Small intestine (tissue), 7 donors: ENCODE results near the gene FARS2. TPM values are rescaled to one million over a fixed set of nuclear protein-coding genes. Genes with fewer than 3 reads are reported as not detected.
A peak's percentile ranks its signal among the peaks of the same experiment; 100 is the strongest.

Source experiments
- DNase-seq, 2 donors: peaks; one replicate each; pipeline versions ENCODE4 v3.0.0 to v3.0.0-alpha.2; 2013
- FAIRE-seq: peaks from 2 replicates; lab custom pipeline; 2012; peaks lifted over from hg19 to GRCh38; lab: Jason Lieb, UNC
- H3K27ac ChIP-seq, 3 donors: one replicate each; pipeline ENCODE4 v1.5.1; 2013; ENCODE audit warnings: low read length in 2 of 3, mild to moderate bottlenecking in 2 of 3, control low read depth in 1 of 3, inconsistent platforms in 1 of 3, low read depth in 1 of 3, moderate library complexity in 1 of 3
- H3K27me3 ChIP-seq, 3 donors: one replicate each; pipeline ENCODE4 v1.6.1; 2013; ENCODE audit warnings: low read length in 3 of 3, inconsistent platforms in 1 of 3; ENCODE audit not compliant: control insufficient read depth in 3 of 3, insufficient read depth in 3 of 3
- H3K36me3 ChIP-seq, 3 donors: one replicate each; pipeline ENCODE4 v1.6.1; 2013; ENCODE audit warnings: low read length in 3 of 3, inconsistent platforms in 1 of 3, low read depth in 1 of 3, mild to moderate bottlenecking in 1 of 3, moderate library complexity in 1 of 3; ENCODE audit not compliant: control insufficient read depth in 3 of 3, insufficient read depth in 2 of 3
- H3K4me1 ChIP-seq, 3 donors: one replicate each; pipeline ENCODE4 v1.6.1; 2013; ENCODE audit warnings: low read length in 2 of 3, inconsistent platforms in 1 of 3, low read depth in 1 of 3, mild to moderate bottlenecking in 1 of 3, moderate library complexity in 1 of 3; ENCODE audit not compliant: control insufficient read depth in 3 of 3, insufficient read depth in 2 of 3
- H3K4me3 ChIP-seq, 3 donors: one replicate each; pipeline ENCODE4 v1.5.1; 2013; ENCODE audit warnings: low read length in 3 of 3, control low read depth in 1 of 3, inconsistent platforms in 1 of 3, low read depth in 1 of 3, mild to moderate bottlenecking in 1 of 3, moderate library complexity in 1 of 3
- H3K9me3 ChIP-seq, 2 donors: one replicate each; pipeline ENCODE4 v1.6.1; 2013; ENCODE audit warnings: low read depth in 1 of 2, low read length in 1 of 2; ENCODE audit not compliant: control insufficient read depth in 2 of 2, insufficient read depth in 1 of 2
- WGBS, 3 donors: extraction: QIAGEN DNeasy Blood & Tissue Kit; methylation state at CpG; one replicate each; pipeline ENCODE4 v1.1.7; 2013; 5-methylcytosine and 5-hydroxymethylcytosine counted together
- polyA plus RNA-seq, 4 donors: library from polyadenylated mRNA; stranded (reverse) in 3 of 4; unstranded in 1 of 4; fragments of 200-250 nt in 3 of 4; fragments of 120-200 nt in 1 of 4; gene quantifications; one replicate each; pipeline versions ENCODE4 v1.2.1 to v1.2.3, GENCODE V29; 2013
- donor health status: healthy with polysubstance abuse.
- donor health status: control.
- donor health status: control.
- donor health status: Bipolar disorder and iron deficiency.
- donor health status: healthy.

The FARS2 gene
- polyA plus RNA-seq, 4 donors: 6.0 to 16.6 (median 11.8) TPM

DNA sequence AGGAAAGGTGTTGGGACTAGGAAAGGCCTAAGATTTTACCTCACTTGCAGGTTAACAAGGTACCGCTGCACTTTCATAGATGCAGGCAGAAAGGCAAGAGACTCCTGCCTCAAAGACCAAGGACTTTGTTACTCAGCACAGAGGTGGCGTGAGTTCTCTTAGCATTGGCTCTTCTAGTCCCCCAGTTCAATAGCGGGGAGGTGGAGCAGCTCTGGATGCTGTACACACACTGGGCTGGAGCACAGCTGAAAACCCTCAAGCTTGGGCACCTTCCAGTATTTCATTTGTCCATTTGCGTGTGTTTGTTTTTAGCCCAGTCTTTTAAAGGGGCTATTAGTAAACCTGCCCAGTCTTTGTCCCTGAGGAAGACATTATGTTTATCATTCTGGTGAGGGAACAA is 345.2 kb downstream of the FARS2 start:
- no peaks in the 10 kb centered on the region for H3K9me3 ChIP-seq
- H3K36me3 ChIP-seq: no peaks in the 10 kb centered on the region
- H3K27me3 ChIP-seq: no peaks in the 10 kb centered on the region
- H3K4me1 ChIP-seq: no peaks in the 10 kb centered on the region
- DNase-seq (no peak), FAIRE-seq (no peak)
- no peak overlapping the region for H3K27ac ChIP-seq
- WGBS, 3 donors: 83 to 93% (median 92%) methylated on average over 4 of the region's 4 CpGs
- no peak overlapping the region for H3K4me3 ChIP-seq

DNA sequence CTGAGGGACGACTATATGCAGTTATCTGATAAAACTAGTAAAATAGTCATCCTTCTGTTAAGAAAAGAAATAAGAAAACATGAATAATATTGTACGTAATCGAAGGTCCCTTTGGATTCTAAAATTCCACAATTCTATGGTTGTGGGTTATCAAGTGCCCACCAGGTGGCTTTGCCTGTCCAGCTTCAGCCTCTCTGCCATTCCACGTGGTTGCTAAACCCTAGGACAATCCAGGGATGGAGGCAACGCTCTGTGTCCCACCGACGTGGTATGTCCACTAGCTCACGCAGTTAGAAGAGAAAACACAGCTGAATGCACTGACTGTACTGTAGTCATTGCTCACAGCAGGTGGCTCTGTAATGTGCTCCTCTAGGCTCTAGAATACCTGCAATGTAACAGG is 349.3 kb downstream of the FARS2 start:
- Histone ChIP-seq H3K4me3 (no peak overlapping the region), H3K27me3 (no peaks in the 10 kb centered on the region), H3K27ac (no peak overlapping the region), H3K9me3 (no peaks in the 10 kb centered on the region), H3K4me1 (no peaks in the 10 kb centered on the region), H3K36me3 (peaks cover 0 to 2% (median 0%) of the 10 kb centered on the region in 3 donors)
- WGBS, 3 donors: 93 to 94% (median 93%) methylated on average over 8 of the region's 8 CpGs
- no peak for DNase-seq
- no peak for FAIRE-seq

DNA sequence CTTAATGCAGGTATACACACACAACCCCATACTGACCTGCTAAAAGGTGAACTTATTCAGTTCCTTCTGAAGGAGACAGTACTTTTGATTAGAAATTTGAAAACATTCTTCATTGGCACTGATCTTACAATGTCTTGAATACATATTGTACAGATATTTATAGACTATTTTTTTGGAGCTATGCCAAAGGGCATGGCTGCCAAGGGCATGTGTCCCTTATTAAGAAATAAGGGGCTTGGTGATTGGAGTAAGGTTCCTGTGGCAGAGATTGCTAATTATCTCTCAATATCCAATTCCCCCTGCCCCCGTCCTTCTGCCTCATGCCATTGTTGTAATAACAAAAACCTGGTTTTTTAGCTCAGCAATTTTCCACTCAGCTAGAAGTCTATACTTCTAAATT is 355.9 kb downstream of the FARS2 start:
- Histone ChIP-seq H3K9me3 (no peaks in the 10 kb centered on the region), H3K4me3 (no peak overlapping the region), H3K4me1 (no peaks in the 10 kb centered on the region), H3K36me3 (peaks cover 0 to 12% (median 3%) of the 10 kb centered on the region in 3 donors), H3K27me3 (no peaks in the 10 kb centered on the region), H3K27ac (no peak overlapping the region)
- 94 to 100% (median 98%) methylated on average over 1 of the region's 1 CpG for WGBS, 3 donors
- no peak for DNase-seq
- no peak for FAIRE-seq

DNA sequence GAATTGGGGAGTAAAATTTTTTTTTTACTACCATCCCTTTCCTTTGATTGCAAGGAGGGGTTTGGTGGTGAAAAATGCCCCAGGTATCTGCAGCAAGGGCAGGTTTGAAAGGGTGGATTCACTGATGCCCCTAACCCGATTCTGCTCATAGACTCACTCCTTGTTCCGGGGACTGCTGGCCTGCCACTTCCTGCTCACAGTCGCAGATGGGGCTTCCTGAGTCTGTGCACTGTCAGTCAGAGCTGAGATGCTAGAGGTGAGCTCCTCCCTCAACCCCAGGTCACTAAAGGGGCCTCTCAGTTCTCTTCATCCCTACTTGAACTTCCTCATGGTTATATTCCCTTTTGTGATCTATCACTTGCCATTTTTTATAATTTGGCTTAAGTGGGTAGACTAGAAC is 357.9 kb downstream of the FARS2 start:
- H3K4me3 ChIP-seq: no peak overlapping the region
- no peak overlapping the region for H3K27ac ChIP-seq
- no peaks in the 10 kb centered on the region for H3K9me3 ChIP-seq
- no peaks in the 10 kb centered on the region for H3K4me1 ChIP-seq
- H3K27me3 ChIP-seq: no peaks in the 10 kb centered on the region
- DNase-seq (no peak), FAIRE-seq (no peak)
- peaks cover 0 to 12% (median 3%) of the 10 kb centered on the region in 3 donors for H3K36me3 ChIP-seq
- WGBS, 3 donors: 73 to 89% (median 89%) methylated on average over 3 of the region's 3 CpGs

DNA sequence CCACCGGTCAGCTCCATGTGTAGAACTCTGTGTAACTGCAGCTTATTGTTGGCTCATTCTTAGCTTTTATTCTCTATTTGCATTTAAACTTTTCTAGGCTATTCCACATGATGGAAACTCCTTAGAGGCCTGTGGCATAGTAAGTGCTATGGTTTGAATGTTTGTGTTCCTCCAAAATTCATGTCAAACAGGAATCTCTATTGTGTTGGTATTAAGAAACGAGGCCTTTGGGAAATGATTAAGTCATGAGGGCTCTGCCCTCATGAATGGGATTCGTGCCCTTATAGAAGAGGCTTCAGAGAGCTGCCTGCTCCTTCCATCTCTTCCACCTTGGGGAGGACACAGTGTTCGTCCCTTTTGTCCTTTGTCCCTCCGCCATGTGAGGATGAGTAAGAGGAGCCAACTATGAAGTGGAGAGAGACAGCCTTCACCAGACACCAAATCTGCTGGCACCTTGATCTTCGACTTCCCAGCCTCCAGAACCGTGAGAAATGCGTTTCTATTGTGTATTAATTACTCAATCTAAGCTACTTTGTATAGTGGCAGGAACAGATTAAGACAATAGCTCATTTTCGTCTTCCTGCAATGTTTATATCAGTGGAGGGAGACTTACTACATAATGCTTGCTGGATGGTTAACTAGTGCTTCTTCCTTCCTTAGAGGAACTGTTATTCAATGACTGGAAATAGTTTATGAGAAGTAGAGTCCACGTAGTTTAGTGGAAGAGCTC is 361.1 kb downstream of the FARS2 start:
- FAIRE-seq (no peak), DNase-seq (no peak)
- no peaks in the 10 kb centered on the region for H3K4me1 ChIP-seq

DNA sequence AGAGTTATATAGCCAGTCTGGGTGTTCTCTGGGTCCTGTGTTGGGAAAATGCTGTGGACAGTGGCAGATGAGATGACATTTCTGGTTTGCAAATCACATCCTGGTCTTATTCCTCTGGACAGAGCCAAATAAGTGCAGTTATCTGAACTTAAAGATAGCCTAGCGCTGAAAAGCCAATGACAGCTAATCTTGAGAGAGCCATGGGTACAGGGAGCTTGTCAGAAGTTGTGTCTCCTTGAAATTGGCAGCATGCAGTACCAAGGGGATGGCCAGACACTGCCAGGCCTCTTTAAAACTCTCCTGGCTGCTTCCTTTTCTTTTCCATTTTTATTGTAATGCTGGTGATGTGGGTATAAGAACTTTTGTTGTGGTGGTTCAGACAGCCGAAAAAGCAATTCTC is 362.5 kb downstream of the FARS2 start:
- WGBS, 3 donors: 86 to 98% (median 96%) methylated on average over 2 of the region's 2 CpGs
- Histone ChIP-seq H3K36me3 (peaks cover 0 to 16% (median 3%) of the 10 kb centered on the region in 3 donors), H3K27ac (no peak overlapping the region), H3K27me3 (no peaks in the 10 kb centered on the region), H3K4me3 (no peak overlapping the region), H3K4me1 (no peaks in the 10 kb centered on the region), H3K9me3 (no peaks in the 10 kb centered on the region)
- FAIRE-seq (no peak), DNase-seq (no peak)

More for the DNA sequence above, 361.1 kb downstream of the FARS2 start:
- WGBS, 3 donors: 83 to 94% (median 86%) methylated on average over 10 of the region's 10 CpGs
- Histone ChIP-seq H3K36me3 (peaks cover 0 to 16% (median 3%) of the 10 kb centered on the region in 3 donors), H3K27ac (no peak overlapping the region), H3K4me3 (no peak overlapping the region), H3K9me3 (no peaks in the 10 kb centered on the region), H3K27me3 (no peaks in the 10 kb centered on the region)

DNA sequence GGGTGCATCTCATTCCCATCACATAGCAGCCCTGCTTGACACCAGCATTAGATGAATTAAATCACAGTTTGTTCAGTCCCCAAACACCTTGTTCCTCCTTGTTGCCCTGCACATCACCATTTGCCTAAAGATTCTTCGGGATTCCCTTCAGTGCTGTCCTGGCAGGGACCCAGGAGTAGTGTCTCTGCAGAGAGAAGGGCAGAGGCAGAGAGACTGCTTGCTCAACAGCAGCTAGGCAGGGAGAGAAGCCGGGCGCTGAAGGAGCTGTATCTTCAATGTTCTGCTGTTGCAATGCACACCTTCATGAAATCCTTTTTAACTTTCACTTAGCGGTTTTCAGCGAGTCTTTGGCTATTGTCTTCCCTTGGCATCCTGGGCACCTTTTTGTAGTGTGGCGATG is 362.9 kb downstream of the FARS2 start:
- Histone ChIP-seq H3K36me3 (peaks cover 0 to 16% (median 3%) of the 10 kb centered on the region in 3 donors), H3K9me3 (no peaks in the 10 kb centered on the region), H3K27me3 (no peaks in the 10 kb centered on the region), H3K27ac (no peak overlapping the region), H3K4me3 (no peak overlapping the region), H3K4me1 (no peaks in the 10 kb centered on the region)
- DNase-seq (no peak), FAIRE-seq (no peak)
- 83 to 91% (median 87%) methylated on average over 6 of the region's 6 CpGs for WGBS, 3 donors

DNA sequence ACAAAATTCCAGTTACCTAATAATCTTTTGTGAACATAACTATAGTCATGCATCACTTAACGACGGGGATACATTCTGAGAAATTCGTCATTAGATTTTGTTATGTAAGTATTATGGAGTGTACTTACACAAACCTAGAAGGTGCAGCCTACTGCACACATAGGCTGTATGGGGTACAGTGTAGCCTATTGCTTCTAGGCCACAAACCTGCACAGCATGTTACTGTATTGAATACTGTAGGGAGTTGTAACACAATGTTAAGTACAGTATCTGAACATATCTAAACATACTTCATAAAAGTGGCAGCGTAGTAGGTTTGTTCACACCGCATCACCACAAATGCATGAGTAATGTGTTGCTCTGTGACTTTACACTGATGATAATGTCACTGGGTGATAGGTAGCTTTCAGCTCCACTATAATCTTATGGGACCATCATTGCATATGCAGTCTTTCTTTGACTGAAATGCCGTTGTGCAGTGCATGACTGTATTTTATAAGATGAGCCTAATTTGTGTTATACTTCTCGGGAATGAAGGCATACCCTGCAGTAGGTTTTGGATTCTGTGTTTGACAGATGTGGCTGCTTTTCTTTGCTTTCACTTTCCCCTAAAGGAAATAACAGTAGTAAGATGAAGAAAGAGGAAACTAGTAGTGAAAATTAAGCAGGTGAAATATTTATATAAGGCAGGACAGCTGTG is 365.6 kb downstream of the FARS2 start:
- H3K27ac ChIP-seq: no peak overlapping the region

More for the DNA sequence above, 365.6 kb downstream of the FARS2 start:
- FAIRE-seq (no peak), DNase-seq (peak in 1 of 2 donors; percentile 9)
- WGBS, 3 donors: 61 to 67% (median 63%) methylated on average over 7 of the region's 7 CpGs
- no peaks in the 10 kb centered on the region for H3K27me3 ChIP-seq
- H3K9me3 ChIP-seq: no peaks in the 10 kb centered on the region
- H3K4me3 ChIP-seq: no peak overlapping the region
- no peaks in the 10 kb centered on the region for H3K4me1 ChIP-seq
- peaks cover 0 to 9% (median 0%) of the 10 kb centered on the region in 3 donors for H3K36me3 ChIP-seq
